ENCODE data around the gene RHBDL1. TPM values are rescaled to one million over a fixed set of nuclear protein-coding genes. Genes with fewer than 3 reads are reported as not detected.

RHBDL1 gene
- polyA plus RNA-seq, 4 donors = 0.91 to 2.8 (median 1.1) TPM

GRCh38 chr16:672371-672770 lies 3.1 kb upstream of the RHBDL1 start:
- no peak for DNase-seq (ENCODE audit: low read depth in 4 of 4, low spot score in 3 of 4)

GRCh38 chr16:672851-673250 lies 2.6 kb upstream of the RHBDL1 start:
- DNase-seq (ENCODE audit: low read depth in 4 of 4, low spot score in 3 of 4) = no peak

GRCh38 chr16:673399-673991 lies 2.0 kb upstream of the RHBDL1 start:
- no peak for DNase-seq (ENCODE audit: low read depth in 4 of 4, low spot score in 3 of 4)

GRCh38 chr16:674214-674881 lies 1.1 kb upstream of the RHBDL1 start:
- no peak for DNase-seq (ENCODE audit: low read depth in 4 of 4, low spot score in 3 of 4)

GRCh38 chr16:675884-676564 lies 553 bp downstream of the RHBDL1 start:
- DNase-seq (ENCODE audit: low read depth in 4 of 4, low spot score in 3 of 4) = no peak

- no peak for DNase-seq (ENCODE audit: low read depth in 4 of 4, low spot score in 3 of 4)
Measured at GRCh38 chr16:676565-676902, 1.1 kb downstream of the RHBDL1 start.

GRCh38 chr16:676913-677312 lies 1.4 kb downstream of the RHBDL1 start:
- DNase-seq (ENCODE audit: low read depth in 4 of 4, low spot score in 3 of 4) = no peak

GRCh38 chr16:677316-678190 lies 2.1 kb downstream of the RHBDL1 start:
- no peak for DNase-seq (ENCODE audit: low read depth in 4 of 4, low spot score in 3 of 4)

GRCh38 chr16:678209-678857 lies 2.9 kb downstream of the RHBDL1 start:
- DNase-seq (ENCODE audit: low read depth in 4 of 4, low spot score in 3 of 4) = no peak

GRCh38 chr16:678858-679813 lies 3.7 kb downstream of the RHBDL1 start:
- no peak for DNase-seq (ENCODE audit: low read depth in 4 of 4, low spot score in 3 of 4)

GRCh38 chr16:679814-680624 lies 4.5 kb downstream of the RHBDL1 start, which contains the start of gene STUB1:
Gene STUB1, plus strand, starts transcription at chr16:680410. Its CDS starts 116 bp downstream, at chr16:680526.
- peak in 2 of 4 donors; percentile 57 to 66 for DNase-seq (ENCODE audit: low read depth in 4 of 4, low spot score in 3 of 4)

- no peak for DNase-seq (ENCODE audit: low read depth in 4 of 4, low spot score in 3 of 4)
Measured at GRCh38 chr16:680625-680945, 5.1 kb downstream of the RHBDL1 start.

- no peak for DNase-seq (ENCODE audit: low read depth in 4 of 4, low spot score in 3 of 4)
Measured at GRCh38 chr16:680967-681745, 5.7 kb downstream of the RHBDL1 start.

GRCh38 chr16:681746-682427 lies 6.4 kb downstream of the RHBDL1 start:
- DNase-seq (ENCODE audit: low read depth in 4 of 4, low spot score in 3 of 4) = no peak

- no peak for DNase-seq (ENCODE audit: low read depth in 4 of 4, low spot score in 3 of 4)
Measured at GRCh38 chr16:682493-683395, 7.3 kb downstream of the RHBDL1 start.

- DNase-seq (ENCODE audit: low read depth in 4 of 4, low spot score in 3 of 4) = no peak
Measured at GRCh38 chr16:683396-684070, 8.1 kb downstream of the RHBDL1 start.

Measured in left renal pelvis (tissue), 4 donors.